CD4-positive, alpha-beta T cell treated with Interleukin-15 for 1 hour (primary cell): ENCODE measurements around the gene GDF11.

Source experiments
- DNase-seq: peaks from one replicate; pipeline ENCODE4 v3.0.0-alpha.2; 2020

GDF11 gene

GRCh38 chr12:55742719-55743405 is at the start of gene GDF11:
Gene GDF11, plus strand, starts transcription at chr12:55743122. Its CDS starts 195 bp downstream, at chr12:55743317.
- DNase-seq = peak; percentile 73

GRCh38 chr12:55693323-55694187 is 49.4 kb upstream of the GDF11 start:
- no peak for DNase-seq

- DNase-seq = no peak
These were observed 48.8 kb upstream of the GDF11 start for GRCh38 chr12:55694188-55694515.

- DNase-seq = no peak
These were observed 48.3 kb upstream of the GDF11 start for GRCh38 chr12:55694651-55695050.

GRCh38 chr12:55695349-55695748 is 47.6 kb upstream of the GDF11 start:
- no peak for DNase-seq

- no peak for DNase-seq
These were observed 46.8 kb upstream of the GDF11 start for GRCh38 chr12:55696141-55696540.

- DNase-seq = no peak
These were observed 46.0 kb upstream of the GDF11 start for GRCh38 chr12:55696796-55697462.

GRCh38 chr12:55697686-55698085 is 45.2 kb upstream of the GDF11 start:
- DNase-seq = no peak

- DNase-seq = no peak
These were observed 44.5 kb upstream of the GDF11 start for GRCh38 chr12:55698241-55698955.

- DNase-seq = no peak
These were observed 44.0 kb upstream of the GDF11 start for GRCh38 chr12:55698965-55699364.

GRCh38 chr12:55699471-55700055 is 43.4 kb upstream of the GDF11 start:
- no peak for DNase-seq

- no peak for DNase-seq
These were observed 42.5 kb upstream of the GDF11 start for GRCh38 chr12:55700255-55701018.

GRCh38 chr12:55702861-55703260 is 40.1 kb upstream of the GDF11 start:
- DNase-seq = no peak

- no peak for DNase-seq
These were observed 39.6 kb upstream of the GDF11 start for GRCh38 chr12:55703288-55703687.

GRCh38 chr12:55703901-55704761 is 38.8 kb upstream of the GDF11 start:
- DNase-seq = no peak

GRCh38 chr12:55704824-55705718 is 37.9 kb upstream of the GDF11 start:
- DNase-seq = no peak

- DNase-seq = no peak
These were observed 37.0 kb upstream of the GDF11 start for GRCh38 chr12:55705782-55706402.

- DNase-seq = no peak
These were observed 36.2 kb upstream of the GDF11 start for GRCh38 chr12:55706568-55707218.

- DNase-seq = no peak
These were observed 35.7 kb upstream of the GDF11 start for GRCh38 chr12:55707219-55707671.
